GM11168 (cell line): ENCODE data around the gene GZF1.

Experiments
- in situ Hi-C: fragments of 300-500 bp; cut with MboI; formaldehyde crosslinking; loops from one replicate; pipeline ENCODE4 v1.12.0; 2022; ENCODE audit warnings: low sequenced_read_pairs; ENCODE audit not compliant: unreplicated experiment

GZF1 gene

DNA sequence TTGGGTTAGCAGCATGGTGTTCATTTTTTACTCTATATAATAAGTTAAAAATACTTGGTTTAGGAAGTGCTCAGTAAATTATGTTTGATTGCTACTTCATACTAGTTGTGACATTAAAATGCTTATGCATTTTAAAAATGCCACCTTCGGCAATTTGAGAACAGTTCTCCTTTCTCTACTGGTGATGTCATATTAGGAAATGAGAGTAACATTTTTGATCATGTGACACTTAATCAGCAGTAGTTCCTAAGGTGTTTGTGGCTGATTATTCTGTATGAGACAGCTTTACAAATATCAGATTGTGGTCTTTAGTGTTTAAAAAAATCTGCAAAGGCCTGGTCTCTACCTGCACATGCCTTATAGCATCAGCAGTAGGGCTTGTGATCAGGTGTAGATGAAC is 4.4 kb downstream of the GZF1 start:
- in situ Hi-C loops: no loop called here

DNA sequence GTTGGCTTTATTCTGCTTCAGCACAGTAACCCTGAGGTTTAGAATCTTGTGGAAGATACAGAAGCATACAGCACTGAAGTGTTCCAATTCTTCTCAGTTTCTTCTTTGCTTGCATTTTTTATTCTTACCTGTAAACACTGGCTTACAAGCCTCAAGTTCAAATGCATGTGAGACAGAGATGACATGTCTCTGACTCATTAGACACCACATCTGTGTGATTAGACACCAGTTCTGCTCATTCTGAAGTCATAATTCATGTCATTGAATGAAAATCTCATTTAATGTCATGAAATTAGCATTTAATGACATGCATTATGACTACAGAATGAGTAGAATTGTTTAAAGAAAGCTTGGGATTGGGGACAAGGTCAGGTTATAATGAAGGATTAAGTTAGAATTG is 5.8 kb downstream of the GZF1 start:
- in situ Hi-C loops: no loop called here

DNA sequence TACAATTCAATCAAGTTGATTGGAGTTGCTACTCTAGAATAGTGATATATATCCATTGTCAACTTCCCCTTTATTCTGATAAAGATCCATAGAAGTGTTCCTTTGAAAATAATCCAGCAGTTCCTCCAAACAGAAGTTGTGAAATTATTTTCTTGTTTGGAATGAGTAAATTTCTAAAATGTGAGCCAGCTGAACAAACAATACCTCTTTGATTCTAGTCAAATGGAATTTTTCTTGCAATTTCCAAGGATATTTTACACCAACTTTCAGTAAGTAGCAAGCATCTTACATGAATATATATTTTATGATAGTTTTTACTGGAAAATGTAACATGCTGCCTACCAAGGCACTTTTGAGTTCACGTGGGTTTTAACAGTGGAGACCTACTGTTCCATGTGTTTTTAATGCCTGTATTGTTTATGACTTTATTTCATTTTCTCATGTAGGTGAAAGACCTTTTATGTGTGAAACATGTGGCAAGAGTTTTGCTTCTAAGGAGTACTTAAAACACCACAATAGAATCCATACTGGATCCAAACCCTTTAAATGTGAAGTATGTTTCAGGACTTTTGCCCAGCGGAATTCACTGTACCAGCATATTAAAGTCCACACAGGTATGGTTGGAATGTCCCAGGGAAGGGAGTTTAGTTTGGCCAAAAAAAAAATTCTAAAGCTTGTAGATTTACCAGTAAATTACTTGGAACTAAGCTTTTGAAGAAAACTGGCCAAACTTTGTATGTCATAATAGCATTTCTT is 6.5 kb downstream of the GZF1 start:
- in situ Hi-C loops: no loop called here

DNA sequence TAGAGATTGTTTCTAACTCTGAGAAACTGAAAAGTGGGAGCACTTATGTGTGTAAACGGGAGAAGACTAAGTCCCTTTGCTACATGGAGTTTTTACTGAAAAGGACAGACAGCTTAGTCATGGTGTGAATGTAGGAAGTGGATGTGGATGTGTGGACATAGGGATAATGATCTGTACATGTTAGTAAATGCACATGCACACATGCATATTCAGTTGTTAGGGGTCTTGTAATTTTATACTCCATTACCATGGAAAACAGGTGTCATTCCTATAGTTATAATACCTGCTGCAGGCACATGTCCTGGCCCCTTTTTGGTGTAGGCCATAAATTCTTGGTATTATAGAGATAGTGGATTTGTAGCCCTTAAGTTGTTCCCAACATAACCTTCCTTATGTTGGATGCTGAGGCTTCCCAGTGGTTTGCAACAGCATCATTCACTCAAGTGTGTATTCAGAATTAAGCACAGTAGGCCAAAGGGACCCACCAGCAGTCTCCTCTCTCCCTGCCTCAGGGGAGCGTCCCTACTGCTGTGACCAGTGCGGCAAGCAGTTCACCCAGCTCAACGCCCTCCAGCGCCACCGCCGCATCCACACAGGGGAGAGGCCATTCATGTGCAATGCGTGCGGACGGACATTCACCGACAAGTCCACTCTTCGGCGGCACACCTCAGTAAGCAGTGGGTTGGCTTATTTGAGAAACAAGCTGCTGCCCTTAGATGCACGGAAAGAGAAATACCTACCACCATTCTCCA is 7.3 kb downstream of the GZF1 start:
- in situ Hi-C loops: no loop called here

DNA sequence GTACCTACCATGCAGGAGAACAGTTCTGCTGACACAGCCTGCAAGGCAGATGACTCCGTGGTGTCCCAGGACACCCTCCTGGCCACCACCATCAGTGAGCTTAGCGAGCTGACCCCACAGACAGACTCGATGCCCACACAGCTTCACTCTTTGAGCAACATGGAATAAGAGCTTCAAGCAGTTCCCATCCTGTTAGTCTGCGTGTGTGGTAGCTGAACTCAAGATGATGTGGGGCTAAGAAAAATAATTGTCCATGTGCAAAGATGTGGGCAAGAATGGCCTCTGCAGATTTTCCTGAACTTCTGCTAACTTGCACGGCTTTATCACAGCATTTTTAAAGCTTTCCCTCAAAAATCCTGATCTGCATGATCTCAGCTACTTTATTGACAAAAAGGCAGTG is 8.3 kb downstream of the GZF1 start:
- in situ Hi-C loops: no loop called here

DNA sequence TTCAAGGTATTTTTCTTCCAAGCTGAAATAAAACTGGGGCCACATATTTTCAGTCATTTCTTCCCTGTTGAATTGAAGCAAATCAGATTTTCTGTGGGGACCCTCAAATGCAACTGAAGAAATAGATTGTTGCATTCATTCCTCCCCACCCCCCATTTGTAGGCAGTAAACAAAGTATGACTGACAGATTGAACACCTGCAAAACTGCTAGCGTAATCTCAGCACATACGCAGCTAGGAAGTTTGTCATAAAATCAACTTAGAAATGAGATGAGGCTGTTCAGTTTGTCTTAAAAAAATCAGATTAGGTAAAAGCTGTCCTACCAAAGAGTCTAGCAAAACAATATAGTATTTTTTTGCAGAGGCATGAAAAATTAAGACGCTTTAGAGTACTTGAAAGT is 8.9 kb downstream of the GZF1 start:
- in situ Hi-C loops: no loop called here

DNA sequence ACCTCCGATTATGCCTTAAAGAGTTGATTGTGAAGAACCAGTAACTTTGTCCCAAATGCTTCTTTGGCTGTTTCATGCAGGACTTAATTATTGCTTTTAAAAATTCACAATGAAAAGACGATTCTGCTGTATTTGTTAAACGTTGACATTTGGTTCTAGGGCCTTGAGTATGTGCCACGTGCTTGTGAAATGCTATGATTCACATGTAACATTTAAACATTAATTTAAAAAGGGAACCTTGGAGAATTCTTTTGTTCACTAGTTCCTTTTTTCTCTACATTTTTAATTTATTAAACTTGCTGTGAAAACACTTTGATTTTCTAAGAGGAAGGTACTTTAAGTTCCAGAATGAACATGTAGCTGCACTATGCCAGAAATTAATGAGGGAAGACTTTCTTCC is 9.5 kb downstream of the GZF1 start:
- in situ Hi-C loops: no loop called here

DNA sequence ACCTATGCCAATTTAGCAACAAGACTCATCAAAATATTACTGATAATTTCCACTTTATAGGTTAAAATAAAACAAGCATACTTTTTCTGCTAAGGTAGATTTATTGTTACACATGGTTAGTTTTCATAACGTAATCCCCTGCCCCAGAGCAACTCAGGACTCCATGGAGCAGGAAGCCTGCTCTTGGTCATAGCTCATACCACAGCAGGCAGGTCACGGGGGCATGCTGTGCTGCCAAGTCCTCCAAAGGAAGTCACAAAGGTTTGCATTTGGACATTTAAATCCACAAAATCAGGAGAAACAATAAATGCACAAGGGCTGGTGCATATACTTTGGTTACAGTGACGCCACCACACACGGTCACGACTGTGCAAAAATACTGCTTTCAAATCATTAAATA is 12.5 kb downstream of the GZF1 start:
- in situ Hi-C loops: no loop called here

DNA sequence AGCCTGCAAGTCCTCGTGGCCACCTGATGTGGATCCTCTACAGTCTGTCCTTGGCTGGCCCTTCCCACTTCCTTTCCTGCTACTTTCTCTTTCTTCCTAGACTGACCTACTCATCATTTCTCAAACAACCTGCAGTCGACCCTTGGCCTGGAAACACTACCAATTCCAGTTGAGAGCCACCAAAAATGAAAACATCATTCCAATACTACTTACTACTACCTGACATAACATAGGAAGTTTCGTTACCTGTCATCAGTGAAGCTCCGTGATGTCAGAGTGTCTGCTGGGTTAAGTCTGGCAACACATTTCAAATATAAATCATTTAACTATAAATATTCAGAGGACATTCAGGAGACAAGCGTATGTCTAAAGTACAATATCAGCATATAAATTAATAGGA is 13.8 kb downstream of the GZF1 start:
- in situ Hi-C loops: no loop called here

DNA sequence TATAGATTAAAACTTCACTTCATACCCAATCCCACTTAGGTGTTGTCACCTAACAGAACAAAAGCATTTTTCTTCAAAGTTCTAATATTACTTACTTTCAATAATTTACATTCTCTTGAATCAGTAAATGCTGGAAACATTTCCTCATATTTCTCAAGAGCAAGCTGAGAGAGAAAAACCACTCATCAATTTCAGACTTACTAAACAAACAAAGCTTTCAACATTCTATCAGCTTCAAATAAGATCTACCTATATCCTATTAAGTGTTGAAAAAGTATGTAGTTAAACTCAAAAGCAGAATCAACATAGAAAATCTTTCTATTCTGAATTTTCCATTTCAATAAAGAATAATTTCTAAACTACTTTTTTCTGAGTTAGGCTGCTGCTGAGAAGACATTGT is 17.8 kb downstream of the GZF1 start:
- in situ Hi-C loops: no loop called here

DNA sequence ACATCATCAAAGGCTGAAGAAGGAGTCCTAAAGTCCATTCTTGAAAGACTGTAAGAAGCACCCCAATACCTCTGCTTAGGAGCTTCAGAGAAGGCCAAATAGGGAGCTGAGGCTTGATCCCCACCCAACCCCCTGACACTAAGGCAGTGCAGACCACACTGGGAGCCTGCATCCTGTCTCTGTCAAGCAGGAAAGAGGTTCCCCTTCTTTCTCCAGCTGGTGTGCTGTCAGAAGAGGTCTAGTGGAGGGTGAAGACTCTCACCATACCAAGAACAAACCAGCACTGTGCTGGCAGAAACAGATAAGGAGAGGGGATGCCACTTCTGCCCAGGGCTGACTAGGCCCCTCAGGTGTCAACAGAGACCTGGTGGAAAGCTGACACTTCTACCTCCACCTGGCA is 19.9 kb downstream of the GZF1 start:
- in situ Hi-C loops: no loop called here

DNA sequence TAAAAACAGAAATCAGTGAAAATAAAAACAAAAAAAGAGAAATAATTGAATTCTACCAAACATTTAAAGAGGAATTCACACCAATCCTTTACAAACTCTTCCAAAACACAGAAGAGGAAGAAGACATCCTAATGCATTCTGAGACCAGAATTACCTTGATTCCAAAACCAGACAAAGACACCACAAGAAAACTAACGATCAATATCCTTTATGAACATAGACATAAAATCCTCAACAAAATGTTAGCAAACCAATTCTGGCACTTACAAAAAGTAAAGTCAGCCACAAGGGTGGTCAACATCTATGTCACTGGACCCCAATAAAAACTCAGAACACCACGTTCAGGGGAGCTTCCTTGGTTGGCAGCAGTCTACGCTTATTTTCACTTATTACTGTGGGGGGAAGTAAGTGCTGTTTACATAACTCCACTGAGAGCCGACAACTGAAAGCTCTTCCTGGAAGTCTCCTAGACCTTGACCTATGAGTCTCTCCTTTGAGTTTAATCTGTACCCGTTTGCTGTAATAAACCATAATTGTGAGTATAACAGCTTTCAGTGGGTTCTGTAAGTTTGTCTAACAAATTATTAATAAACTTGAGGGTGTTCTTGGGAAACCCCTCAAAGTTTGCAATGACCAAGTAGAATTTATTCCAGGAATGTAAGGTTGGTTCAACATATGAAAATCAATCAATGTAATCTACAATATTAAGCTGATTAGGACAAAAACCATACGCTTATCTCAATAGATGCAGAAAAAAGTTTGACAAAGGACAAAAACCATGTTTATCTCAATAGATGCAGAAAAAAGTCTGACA is 24.5 kb downstream of the GZF1 start:
- in situ Hi-C loops: no loop called here

DNA sequence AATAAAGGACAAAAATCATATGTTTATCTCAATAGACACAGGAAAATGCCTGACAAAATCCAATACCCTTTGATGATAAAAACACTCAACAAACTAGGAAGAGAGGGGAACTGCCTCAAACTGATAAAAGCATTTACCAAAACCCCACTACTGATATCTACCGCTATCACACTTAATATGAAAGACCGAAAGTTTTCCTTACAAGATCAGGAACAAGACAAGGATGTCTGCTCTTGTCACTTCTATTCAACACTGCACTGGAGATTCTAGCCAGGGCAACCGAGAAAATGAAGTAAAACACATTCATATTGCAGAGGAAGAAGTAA is 25.1 kb downstream of the GZF1 start:
- in situ Hi-C loops: no loop called here

DNA sequence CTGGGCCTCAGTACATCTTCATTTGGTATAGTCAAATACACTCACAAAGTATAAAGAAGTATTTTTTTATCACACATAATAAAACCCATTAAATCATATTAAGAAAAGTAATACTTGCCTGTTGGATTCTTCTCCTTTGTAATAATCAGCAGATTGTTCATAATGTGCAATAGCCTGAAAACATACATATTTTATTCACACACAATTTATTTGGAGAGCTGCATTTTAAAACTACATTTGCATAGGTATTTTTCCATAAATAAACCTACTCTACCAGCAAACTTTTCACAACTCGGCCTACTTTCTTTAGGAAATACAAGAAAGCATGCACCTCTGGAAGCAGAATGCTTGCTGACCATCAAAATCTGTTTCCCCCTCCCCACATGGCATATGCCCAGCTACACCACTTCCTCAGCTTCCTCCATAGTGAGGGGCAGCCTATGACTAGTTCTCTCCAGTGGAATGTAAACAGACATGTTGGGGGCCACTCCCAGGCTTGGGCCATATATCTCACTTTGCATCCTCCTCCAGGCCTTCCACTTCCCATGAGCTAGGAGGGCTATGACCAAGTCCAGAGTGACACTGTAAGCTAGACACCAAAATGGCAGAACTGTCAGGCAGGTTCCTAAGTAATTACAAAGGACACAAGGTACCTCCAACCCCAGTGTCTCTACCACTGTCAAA is 28.3 kb downstream of the GZF1 start:
- in situ Hi-C loops: no loop called here

DNA sequence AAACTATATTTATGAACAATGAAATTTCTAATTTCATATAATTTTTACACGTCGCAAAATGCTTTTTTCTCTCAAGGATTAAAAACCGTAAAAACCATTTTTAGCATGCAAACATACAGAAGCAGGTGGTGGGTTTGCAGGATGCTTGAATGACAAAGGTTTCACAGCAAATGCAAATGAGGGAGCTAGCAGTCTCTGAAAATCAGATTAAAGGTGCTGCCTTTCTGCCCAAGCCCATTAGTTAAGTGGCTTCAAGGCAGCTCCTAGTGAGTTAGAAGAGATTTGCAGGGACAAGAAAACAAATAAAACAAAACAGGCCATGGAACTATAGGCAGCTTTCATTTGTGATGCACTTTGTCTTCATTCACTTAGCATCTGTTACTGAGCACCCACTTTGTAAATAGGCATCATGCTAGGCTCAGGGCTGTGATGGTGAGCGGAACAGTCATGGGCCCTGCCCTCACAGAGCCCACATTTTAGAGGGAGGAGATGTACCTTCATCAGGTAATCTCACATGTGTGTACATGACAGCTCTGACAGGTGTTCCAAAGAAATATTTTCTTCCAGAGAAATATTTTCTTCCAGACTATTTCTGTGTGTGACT is 29.8 kb downstream of the GZF1 start:
- in situ Hi-C loops: no loop called here

DNA sequence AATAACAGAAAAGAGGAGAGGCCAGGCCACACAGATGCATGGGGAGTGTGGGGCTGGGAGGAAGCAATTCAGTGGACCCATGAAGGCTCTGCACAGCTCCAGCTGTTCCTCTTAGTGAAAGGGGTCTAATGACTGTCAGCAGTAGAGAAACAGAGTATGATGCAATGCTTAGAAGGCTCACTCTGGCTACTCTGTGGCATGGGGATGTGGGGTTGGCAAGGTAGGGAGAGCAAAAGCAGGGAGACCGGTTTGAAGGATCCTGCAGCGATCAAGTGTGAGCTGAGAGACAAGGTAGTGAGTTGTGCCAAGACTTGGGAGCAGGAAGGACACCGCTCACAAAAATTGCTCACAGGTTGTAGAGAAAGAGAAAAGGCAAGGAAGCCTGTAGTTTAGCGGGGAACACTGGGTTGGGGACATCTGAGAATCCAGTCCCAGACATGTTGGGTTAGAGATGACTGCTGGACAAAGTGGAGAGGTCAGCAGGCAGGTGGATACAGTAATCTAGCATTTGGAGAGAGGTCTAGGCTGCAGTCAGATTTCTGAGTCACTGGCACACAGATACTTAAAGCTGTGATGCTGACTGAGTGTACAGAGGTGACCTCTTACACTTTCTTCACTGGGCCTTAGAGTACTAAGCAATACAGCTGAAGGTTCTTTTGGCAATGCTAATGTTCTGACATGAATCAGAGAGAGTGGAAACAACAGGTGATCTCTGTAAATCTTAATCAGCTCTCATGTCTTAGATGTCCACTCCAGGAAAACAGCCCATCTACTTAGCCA is 32.2 kb downstream of the GZF1 start:
- in situ Hi-C loops: no loop called here

DNA sequence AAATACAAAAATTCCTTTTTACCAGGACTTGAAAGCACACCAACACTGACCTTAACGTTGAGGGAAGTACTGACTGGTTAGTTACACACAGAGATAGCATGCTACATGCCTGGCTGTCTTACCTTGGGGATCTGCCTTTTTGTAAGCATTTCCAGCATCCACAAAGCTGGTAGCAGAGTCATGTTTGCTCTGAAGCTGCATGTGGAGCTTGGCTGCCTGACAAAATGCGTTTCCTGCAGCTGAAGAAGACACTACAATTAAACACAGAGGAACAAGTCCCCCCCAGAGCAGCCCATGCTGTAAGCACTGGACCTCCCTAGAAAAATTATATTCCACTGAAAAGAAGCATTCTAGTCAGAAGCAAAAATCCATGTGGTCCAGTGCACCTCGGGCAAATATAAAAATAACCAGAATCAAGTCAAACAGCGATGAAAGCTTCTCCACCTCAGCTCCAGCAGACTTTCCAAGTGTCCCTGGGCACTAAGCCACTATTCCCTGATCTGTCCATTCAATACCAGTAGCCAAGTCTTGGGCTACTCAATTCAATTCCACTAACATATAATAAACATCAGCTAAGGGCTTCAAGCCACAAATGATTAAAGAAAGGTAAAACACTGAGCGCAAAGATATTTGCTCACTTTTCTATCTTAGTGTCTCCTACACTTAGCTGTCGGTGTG is 35.1 kb downstream of the GZF1 start:
- in situ Hi-C loops: no loop called here

DNA sequence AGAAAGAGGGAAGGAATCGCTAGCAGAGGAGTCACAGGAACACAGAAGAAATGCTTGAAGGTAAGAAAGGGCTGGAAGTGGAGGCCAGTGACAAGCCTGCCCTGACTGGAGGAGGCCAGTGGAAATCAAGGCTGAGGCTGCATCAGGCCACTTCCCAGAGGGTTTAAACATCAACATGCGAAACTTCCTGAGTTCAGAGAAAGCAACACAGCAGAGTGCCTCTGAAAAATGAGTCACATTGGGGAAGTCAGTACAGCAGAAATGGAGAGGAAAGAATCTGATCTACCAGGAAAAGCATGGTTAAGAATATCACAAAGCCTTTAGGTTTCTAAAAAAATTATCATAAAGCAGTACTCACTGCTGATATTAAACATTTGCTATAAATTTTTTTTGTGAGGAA is 36.0 kb downstream of the GZF1 start:
- in situ Hi-C loops: no loop called here

DNA sequence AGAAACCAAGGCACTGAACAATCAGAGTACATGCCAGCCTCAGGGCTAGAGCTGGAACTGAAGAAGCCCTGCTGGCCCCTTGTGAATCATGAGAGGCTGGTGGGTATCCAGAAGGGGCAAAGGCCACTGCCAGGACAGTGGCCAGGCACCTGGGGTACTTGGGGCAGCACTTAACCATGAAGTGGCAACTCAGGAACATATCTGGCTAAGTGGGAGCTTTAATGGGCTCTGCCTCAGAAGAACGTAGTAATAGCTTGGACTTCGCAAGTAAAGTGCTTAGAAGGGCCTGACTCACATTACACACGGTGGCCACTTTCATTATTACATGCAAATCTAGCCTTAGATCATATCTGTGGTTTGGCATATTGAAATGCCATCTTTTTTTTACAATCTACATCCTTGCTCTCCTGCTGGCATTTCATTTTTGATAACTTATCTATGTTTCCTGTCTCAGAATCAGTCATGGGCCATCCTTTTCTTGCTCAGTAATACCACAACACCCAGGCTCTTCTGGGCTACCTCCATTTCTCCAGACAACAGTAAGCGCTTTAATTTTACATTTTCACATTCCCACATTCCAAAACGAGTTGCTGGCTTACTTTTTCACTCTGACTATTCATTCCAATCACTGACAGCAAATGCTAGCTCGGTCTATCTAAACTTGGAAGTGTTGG is 37.7 kb downstream of the GZF1 start:
- in situ Hi-C loops: no loop called here
